ENCODE data around the gene TEX44. TPM values are rescaled to one million over a fixed set of nuclear protein-coding genes. Genes with fewer than 3 reads are reported as not detected.
"Not testable (repeated sequence)": the region's sequence is repeated elsewhere in the genome, so short reads cannot be mapped to it uniquely, and the experiment has no call there.

TEX44 gene
- total RNA-seq, 1 experiment from 2014 or later: not detected

DNA sequence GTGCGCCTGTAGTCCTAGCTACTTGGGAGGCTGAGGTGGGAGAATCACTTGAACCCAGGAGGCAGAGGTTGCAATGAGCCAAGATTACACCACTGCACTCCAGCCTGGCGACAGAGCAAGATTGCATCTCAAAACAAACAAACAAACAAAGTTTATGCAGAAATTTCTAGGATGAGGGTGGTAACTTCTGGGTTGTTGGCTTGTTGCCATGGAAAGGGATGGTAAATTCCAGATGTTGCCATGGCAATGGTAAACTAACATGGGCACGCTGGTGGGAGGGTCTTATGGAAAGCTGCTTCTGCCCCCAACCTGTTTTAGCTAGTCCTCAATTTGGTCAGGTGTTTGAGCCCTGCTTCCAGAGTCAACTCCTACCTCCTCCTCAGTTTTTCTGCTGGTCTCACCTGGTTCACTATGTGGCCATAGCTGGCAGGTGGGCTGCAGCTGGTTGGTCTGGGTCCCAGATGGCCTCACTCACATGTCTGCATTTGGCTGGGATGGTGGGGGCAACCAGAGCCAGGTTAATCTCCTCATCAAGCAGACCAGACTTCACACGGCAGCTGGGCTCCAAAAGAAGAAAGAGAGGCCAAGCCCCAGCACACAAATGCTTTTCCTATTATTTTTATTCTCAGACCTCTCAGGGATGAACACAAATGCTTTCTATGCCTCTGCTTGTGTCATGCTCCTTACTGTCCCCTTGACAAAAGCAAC, 26.6 kb upstream of the TEX44 start:
- Histone ChIP-seq H3K36me3 (replicated peaks; ENCODE audit: control insufficient read depth, insufficient read depth, low read length) (no peaks in the 10 kb centered on the region), H3K27me3 (ENCODE audit: control insufficient read depth, insufficient read depth, low read length) (no peaks in the 10 kb centered on the region), H3K4me3 (ENCODE audit: insufficient read depth, low read depth, low read length) (no peak overlapping the region)
- no peak for DNase-seq

DNA sequence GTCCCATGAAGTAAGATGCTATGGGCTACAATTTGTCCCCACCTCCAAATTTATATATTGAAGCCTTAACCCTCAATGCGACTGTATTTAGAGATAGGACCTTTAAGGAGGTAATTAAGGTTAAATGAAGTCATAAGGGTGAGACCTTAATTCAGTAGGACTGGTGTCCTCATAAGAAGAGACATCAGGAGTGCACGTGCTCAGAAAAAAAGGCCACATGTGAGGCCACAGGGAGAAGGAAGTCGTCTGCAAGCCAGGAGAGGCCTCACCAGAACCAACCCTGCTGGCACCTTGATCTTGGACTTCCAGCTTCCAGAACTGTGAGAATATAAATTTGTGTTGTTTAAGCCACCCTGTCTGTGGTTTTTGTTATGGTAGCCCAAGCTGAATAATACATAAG, 25.5 kb upstream of the TEX44 start:
- Histone ChIP-seq H3K36me3 (replicated peaks; ENCODE audit: control insufficient read depth, insufficient read depth, low read length) (no peaks in the 10 kb centered on the region), H3K27me3 (ENCODE audit: control insufficient read depth, insufficient read depth, low read length) (no peaks in the 10 kb centered on the region), H3K4me3 (ENCODE audit: insufficient read depth, low read depth, low read length) (no peak overlapping the region)
- DNase-seq: no peak

DNA sequence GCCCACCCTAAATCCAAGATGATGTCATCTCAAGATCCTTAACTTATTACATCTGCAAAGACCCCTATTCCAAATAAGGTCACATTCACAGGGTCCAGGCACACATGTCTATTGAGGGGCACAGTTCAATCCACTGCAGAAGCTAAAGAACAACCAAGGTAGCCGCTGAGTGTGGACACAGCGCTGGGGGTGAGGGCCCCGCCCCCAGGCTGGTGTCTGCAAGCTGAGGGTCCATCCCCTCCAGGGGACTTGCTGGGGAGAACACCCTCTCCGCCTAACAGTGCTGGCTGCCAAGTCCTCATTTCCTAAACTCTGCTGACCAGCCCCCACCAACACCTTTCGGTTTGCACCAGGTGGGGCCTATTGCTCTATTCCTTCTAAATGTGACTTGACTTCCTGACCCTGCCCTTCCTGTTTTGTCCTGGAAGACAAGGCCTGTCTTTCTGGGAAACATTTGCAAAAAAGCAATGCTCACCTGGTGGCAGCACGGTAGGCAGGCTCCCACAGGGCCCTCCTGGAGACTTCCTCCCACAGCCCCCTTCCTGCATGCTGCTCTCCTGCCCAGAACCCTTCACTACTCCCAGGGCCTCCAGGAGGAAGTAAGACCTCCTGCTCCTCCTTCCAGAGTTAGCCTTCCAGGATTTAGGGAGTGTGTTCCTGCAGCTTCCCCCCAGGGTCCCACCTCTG, 24.4 kb upstream of the TEX44 start:
- Histone ChIP-seq H3K27me3 (ENCODE audit: control insufficient read depth, insufficient read depth, low read length) (no peaks in the 10 kb centered on the region), H3K4me3 (ENCODE audit: insufficient read depth, low read depth, low read length) (no peak overlapping the region), H3K36me3 (replicated peaks; ENCODE audit: control insufficient read depth, insufficient read depth, low read length) (no peaks in the 10 kb centered on the region)
- no peak for DNase-seq

DNA sequence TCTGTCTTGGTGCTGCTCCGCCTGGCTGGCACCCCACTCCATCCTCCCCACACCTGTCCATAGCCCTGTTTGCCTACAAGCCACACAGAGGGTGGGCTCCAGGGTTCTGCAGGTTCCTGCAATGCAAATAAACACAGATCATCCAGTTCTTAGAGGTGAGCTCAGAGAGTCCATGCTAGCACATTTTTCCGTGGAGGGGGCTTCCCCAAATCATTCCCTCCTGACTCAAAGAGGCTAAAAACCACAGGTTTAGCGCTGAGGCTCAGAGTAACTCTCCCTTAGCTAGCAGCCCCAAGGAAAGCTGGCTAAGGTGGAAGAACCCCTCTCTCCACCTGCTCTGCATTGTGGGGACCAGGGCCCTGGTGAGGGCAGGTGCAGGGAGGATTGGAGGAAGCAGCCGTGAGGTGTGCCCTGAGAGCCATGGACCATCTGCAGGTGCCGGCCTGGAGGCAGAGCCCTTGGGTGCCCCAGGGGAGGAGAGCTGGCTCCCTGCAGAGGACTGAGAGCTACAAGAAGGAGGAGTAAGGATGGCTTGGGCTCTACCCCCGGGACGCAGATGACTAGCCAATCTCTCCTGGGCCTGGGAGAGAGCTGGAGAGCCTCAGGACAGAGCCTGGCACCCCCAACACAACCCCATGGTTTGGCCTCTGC, 23.8 kb upstream of the TEX44 start:
- DNase-seq: no peak
- no peaks in the 10 kb centered on the region for H3K27me3 ChIP-seq (ENCODE audit: control insufficient read depth, insufficient read depth, low read length)
- no peak overlapping the region for H3K4me3 ChIP-seq (ENCODE audit: insufficient read depth, low read depth, low read length)
- no peaks in the 10 kb centered on the region for H3K36me3 ChIP-seq (replicated peaks; ENCODE audit: control insufficient read depth, insufficient read depth, low read length)

DNA sequence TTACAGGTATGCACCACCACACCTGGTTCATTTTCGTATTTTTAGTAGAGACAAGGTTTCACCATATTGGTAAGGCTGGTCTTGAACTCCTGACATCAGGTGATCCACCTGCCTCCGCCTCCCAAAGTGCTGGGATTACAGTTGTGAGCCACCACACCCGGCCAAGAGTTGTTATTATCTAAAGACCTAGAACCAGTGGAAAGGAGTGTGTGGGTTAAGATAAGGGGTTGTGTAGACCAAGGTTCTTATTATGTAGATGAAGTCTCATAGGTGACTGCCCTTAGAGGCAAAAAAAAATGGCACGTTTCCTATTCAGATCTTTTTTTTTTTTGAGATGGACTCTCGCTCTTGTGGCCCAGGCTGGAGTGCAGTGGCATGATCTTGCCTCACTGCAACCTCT, 21.7 kb upstream of the TEX44 start:
- DNase-seq; H3K27me3 ChIP-seq (ENCODE audit: control insufficient read depth, insufficient read depth, low read length): not testable (repeated sequence)

DNA sequence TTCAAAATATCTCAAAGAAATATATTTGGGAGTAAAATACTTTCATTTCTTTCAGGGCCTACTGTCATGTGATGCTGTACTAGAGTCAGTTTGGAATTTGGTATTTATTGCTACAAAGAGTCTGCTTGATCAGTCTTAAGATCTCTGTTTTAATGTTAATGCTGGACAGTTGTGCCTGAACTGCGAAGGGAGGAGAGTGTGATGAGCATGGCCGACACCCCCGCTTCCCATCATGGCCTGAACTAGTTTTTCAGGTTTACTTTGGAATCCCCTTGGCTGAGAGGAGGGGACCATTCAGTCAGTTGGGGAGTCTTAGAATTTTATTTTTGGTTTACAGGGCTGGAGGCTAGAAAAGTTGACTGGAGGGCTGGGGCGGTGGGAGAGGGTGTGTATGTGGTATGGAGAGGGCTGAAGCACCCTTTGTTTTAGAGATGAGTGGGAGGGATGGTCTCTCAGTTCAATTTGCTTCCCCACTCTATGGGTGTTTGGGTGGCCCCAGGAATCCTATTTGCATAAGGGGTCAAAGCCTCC, 20.9 kb upstream of the TEX44 start:
- no peaks in the 10 kb centered on the region for H3K36me3 ChIP-seq (replicated peaks; ENCODE audit: control insufficient read depth, insufficient read depth, low read length)
- no peak for DNase-seq
- no peaks in the 10 kb centered on the region for H3K27me3 ChIP-seq (ENCODE audit: control insufficient read depth, insufficient read depth, low read length)
- no peak overlapping the region for H3K4me3 ChIP-seq (ENCODE audit: insufficient read depth, low read depth, low read length)

More for the DNA sequence above, 21.7 kb upstream of the TEX44 start:
- H3K36me3 ChIP-seq (replicated peaks; ENCODE audit: control insufficient read depth, insufficient read depth, low read length); H3K4me3 ChIP-seq (ENCODE audit: insufficient read depth, low read depth, low read length): not testable (repeated sequence)

DNA sequence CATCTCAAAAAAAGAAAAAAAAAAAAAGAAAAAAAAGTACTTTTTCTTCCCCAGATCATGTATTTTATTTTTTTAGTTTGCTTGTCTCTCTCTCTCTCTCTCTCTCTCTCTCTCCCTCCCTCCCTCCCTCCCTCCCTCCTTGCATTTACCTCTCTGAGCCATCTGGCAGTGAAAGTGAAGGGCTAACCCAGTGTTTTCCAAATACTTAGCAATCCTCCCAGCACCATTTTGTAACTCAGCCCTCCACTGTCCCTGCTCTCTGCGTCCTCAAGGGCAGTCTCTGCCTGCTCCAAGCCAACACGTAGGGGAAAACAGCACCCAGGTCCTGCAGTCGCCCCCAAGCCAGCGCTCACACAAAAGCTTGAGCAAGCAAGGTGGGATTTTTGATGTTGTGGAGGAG, 19.6 kb upstream of the TEX44 start:
- no peak for DNase-seq
- no peaks in the 10 kb centered on the region for H3K36me3 ChIP-seq (replicated peaks; ENCODE audit: control insufficient read depth, insufficient read depth, low read length)
- H3K27me3 ChIP-seq (ENCODE audit: control insufficient read depth, insufficient read depth, low read length): no peaks in the 10 kb centered on the region
- H3K4me3 ChIP-seq (ENCODE audit: insufficient read depth, low read depth, low read length): no peak overlapping the region

DNA sequence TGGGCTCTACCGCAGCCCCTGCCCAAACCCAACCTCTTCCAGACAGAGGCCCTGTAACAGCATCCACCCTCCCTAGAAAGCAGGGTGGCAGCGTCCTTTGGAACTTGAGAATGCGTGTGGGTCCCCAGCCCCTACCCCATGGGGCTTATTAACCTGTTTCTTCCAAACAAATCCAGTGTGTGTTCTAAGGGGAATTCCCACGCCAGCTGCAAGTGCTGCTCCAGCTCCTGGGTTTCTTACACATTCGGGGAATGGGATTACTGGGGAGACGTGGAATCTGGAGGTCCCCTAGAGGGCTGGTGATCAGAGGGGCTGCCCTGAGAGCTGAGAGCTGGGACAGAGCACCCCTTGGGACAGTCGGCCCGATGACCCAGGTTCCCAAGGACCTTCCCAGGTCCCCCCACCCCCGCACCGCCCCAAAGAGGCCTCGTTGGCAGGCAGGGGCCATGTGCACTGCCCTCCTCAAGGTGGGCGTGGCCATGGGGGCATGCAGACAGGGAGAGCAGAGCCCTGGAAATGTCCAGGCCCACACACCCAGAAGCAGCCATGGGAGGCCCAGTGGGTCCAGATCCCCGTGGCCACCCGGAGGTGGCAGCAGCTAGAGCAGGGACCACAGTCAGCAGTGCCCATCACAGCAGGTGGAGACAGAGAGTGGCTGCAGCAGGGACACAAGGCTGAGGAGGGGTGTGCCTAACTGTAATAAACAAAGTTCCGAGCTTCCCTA, 18.8 kb upstream of the TEX44 start:
- Histone ChIP-seq H3K36me3 (replicated peaks; ENCODE audit: control insufficient read depth, insufficient read depth, low read length) (no peaks in the 10 kb centered on the region), H3K27me3 (ENCODE audit: control insufficient read depth, insufficient read depth, low read length) (no peaks in the 10 kb centered on the region), H3K4me3 (ENCODE audit: insufficient read depth, low read depth, low read length) (no peak overlapping the region)
- DNase-seq: no peak

DNA sequence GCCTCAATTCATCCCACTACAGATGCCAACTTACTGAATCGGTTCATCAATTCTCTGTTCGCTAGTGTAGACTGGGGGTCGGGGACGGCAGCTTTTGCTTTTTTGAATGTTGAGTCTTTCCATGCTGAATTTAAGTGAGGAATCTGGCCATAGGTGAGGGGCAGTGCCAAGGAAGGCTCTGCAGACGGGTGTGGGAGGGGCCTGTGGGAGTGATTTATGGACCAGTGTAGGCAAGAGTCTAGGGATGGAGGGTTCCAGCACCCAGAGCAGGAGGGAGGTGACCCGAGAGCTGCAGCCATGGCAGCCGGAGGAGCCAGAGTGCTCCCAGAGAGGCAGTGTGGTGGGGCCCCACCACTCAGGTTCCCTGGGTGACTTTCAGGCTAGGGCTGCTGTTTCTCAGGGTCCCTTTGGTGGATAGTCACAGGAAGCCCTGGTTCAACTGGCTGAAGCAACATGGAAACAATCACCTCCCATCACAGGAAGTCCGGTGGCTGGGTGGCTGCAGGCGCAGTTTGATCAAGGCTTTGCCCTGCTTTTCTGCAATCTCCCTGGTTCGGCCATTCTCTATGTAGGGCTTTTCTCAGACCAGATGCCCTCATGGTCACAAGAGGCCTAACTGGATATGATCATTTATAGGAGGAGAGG, 16.9 kb upstream of the TEX44 start:
- no peak for DNase-seq
- Histone ChIP-seq H3K4me3 (ENCODE audit: insufficient read depth, low read depth, low read length) (no peak overlapping the region), H3K36me3 (replicated peaks; ENCODE audit: control insufficient read depth, insufficient read depth, low read length) (no peaks in the 10 kb centered on the region), H3K27me3 (ENCODE audit: control insufficient read depth, insufficient read depth, low read length) (no peaks in the 10 kb centered on the region)

DNA sequence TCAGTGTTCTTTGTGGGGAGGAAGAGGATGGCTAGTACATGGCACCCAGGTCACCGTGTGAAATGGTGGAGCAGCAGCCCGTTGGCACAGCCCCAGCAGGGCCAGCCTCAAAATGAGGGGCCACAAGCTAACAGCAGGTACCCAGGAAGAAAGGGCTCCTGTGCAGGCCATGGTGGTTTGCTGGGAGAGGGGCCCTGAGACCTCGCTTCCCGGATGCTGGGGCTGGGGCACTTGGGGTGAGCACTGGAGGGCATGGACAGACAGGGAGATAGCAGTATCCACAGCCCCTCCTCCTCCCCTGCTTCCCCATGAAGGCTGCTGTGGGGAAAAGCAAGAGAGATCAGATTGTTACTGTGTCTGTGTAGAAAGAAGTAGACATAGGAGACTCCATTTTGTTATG, 16.2 kb upstream of the TEX44 start:
- Histone ChIP-seq H3K27me3 (ENCODE audit: control insufficient read depth, insufficient read depth, low read length) (no peaks in the 10 kb centered on the region), H3K4me3 (ENCODE audit: insufficient read depth, low read depth, low read length) (no peak overlapping the region), H3K36me3 (replicated peaks; ENCODE audit: control insufficient read depth, insufficient read depth, low read length) (no peaks in the 10 kb centered on the region)
- DNase-seq: no peak

DNA sequence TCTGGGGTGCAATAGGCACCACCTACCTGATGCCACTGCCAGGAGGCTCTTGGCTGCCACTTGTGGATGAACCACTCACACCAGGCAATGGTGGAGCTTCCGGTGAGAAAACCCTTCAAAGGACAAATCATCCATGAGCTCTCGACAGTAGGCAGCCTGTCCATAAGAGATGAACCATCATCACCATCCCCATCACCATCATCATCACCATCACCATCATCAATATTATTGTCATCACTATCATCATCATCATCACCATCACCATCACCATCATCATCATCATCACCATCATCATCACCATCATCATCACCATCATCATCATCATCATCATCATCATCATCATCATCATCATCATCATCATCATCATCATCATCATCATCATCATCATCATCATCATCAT, 14.0 kb upstream of the TEX44 start:
- H3K4me3 ChIP-seq (ENCODE audit: insufficient read depth, low read depth, low read length); DNase-seq; H3K36me3 ChIP-seq (replicated peaks; ENCODE audit: control insufficient read depth, insufficient read depth, low read length); H3K27me3 ChIP-seq (ENCODE audit: control insufficient read depth, insufficient read depth, low read length): not testable (repeated sequence)

DNA sequence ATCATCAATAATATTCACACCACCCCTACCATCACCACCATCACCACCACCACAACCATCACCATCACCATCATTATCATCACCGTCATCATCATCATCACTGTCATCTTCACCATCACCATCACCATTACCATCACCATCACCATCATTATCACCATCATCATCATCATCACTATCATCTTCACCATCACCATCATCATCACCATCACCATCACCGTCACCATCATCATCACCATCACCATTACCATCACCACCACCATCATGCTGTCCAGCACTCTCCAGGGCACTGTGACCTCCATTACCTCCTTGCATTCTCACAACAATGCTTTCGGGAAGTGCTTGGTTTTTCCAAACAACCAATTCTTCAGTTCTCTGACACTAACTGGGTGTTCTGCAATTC, 13.1 kb upstream of the TEX44 start:
- Histone ChIP-seq H3K36me3 (replicated peaks; ENCODE audit: control insufficient read depth, insufficient read depth, low read length) (no peaks in the 10 kb centered on the region), H3K4me3 (ENCODE audit: insufficient read depth, low read depth, low read length) (no peak overlapping the region), H3K27me3 (ENCODE audit: control insufficient read depth, insufficient read depth, low read length) (no peaks in the 10 kb centered on the region)
- no peak for DNase-seq

DNA sequence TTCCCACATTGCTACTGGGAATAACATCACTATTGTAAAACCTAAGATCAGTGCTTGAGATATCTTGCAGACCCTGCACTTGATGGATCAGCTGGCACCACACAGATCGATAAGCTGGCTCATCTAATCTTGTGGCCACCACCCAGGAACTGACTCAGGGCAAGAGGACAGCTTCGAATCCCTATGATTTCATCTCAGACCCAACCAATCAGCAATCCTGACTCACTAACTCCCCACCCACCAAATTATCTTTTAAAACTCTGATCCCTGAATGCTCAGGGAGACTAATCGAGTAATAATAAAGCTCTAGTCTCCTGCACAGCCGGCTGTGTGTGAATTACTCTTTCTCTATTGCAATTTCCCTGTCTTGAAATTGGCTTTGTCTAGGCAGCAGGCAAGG, 11.3 kb upstream of the TEX44 start:
- no peaks in the 10 kb centered on the region for H3K27me3 ChIP-seq (ENCODE audit: control insufficient read depth, insufficient read depth, low read length)
- DNase-seq: no peak
- no peak overlapping the region for H3K4me3 ChIP-seq (ENCODE audit: insufficient read depth, low read depth, low read length)
- H3K36me3 ChIP-seq (replicated peaks; ENCODE audit: control insufficient read depth, insufficient read depth, low read length): no peaks in the 10 kb centered on the region

DNA sequence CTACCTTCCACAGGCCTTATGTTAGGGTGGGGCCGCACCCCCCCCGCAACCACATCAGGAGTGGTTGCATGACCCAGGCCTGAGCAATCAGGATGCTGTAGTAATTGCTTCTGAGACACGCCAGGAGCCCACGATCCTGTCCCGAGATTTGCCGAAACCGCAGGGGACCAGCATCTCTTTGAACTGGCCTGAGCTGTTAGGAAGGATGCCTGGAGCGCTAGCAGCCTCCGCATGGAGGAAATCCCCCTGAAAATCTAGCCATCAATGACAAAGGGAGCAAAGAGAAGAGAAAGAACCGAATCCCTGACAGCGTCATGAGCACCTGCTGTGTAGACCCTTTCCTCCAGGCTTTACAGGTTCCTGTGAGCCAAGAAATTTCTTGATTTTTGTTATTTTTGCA, 8.7 kb upstream of the TEX44 start:
- peak; percentile 77 for DNase-seq
- H3K36me3 ChIP-seq (replicated peaks; ENCODE audit: control insufficient read depth, insufficient read depth, low read length): no peaks in the 10 kb centered on the region
- H3K4me3 ChIP-seq (ENCODE audit: insufficient read depth, low read depth, low read length): no peak overlapping the region
- no peaks in the 10 kb centered on the region for H3K27me3 ChIP-seq (ENCODE audit: control insufficient read depth, insufficient read depth, low read length)

Measured in H7 (cell line).